Activated naive CD4-positive, alpha-beta T cell treated with anti-CD3 and anti-CD28 coated beads, Interleukin-2, amount 10 ng/mL, durations not matched to agents 7 days and 5 days (primary cell): ENCODE data around the gene FAM81A.
"Not testable (repeated sequence)": the region's sequence is repeated elsewhere in the genome, so short reads cannot be mapped to it uniquely, and the experiment has no call there.

Experiments
- CTCF ChIA-PET: fragments of 350-600 bp; sonication (Branson Sonifier 250); formaldehyde crosslinking; loops from one replicate; lab custom pipeline; 2021; ENCODE audit warnings: antibody characterized with exemption; lab: Charles Lee
- DNase-seq: peaks from one replicate; pipeline ENCODE4 v3.0.0-alpha.2; 2020
- H3K27ac Mint-ChIP-seq: one replicate; pipeline ENCODE4 v1.8.0; 2021; ENCODE audit warnings: mild to moderate bottlenecking, moderate library complexity, mixed read lengths
- H3K27me3 Mint-ChIP-seq: one replicate; pipeline ENCODE4 v1.8.0; 2021; ENCODE audit warnings: mild to moderate bottlenecking, mixed read lengths
- H3K36me3 Mint-ChIP-seq: one replicate; pipeline ENCODE4 v1.8.0; 2021; ENCODE audit warnings: mixed read lengths
- H3K4me1 Mint-ChIP-seq: one replicate; pipeline ENCODE4 v1.8.0; 2021; ENCODE audit warnings: mixed read lengths
- H3K4me3 Mint-ChIP-seq: one replicate; pipeline ENCODE4 v1.8.0; 2021; ENCODE audit warnings: mild to moderate bottlenecking, moderate library complexity, mixed read lengths
- H3K9me3 Mint-ChIP-seq: one replicate; pipeline ENCODE4 v1.8.0; 2021; ENCODE audit warnings: mixed read lengths

FAM81A gene

GRCh38 chr15:59439576-59439975 lies 1.6 kb downstream of the FAM81A start:
- Mint-ChIP-seq H3K4me1 (peaks cover 19% of the 10 kb centered on the region), H3K9me3 (no peaks in the 10 kb centered on the region), H3K36me3 (no peaks in the 10 kb centered on the region), H3K27me3 (peaks cover 79% of the 10 kb centered on the region), H3K27ac (no peak overlapping the region), H3K4me3 (no peak overlapping the region)
- CTCF ChIA-PET: no interaction called here
- DNase-seq: no peak

DNA sequence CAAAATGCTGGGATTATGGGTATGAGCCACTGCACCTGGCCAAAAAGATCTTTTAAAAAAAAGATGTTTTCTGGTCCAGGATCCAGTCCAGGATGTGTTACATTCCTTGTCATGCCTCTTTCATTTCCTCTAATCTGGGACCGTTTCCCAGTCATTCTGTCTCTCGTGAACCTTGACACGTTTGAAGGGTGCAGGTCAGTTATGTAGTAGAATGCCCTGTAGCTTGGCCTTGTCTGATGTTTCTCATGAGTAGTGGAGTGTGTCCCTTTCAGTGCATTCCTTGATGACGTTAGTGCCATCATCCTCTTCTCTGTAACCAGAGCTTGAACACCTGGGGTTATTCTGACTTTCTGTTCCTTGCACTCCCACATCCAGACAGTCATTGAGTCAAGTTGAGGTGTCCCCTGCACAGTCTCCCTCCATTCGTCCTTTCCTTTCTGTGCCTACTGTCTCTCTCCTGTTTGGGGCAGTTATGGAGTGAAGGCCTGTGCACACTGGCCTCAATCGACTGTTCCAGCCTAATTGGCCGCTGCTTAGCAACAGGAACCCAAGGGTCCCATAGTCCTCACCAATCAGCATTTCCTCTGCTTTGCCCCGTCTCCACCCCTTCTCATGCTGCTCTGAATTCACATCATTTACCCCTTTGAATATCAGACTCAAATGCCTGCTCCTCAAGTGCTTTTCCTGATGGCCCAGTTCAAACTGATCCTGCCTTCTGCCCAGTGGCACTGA lies 5.5 kb downstream of the FAM81A start:
- no peaks in the 10 kb centered on the region for H3K9me3 Mint-ChIP-seq
- CTCF ChIA-PET: no interaction called here
- DNase-seq: no peak
- peaks cover 43% of the 10 kb centered on the region for H3K27me3 Mint-ChIP-seq
- no peaks in the 10 kb centered on the region for H3K36me3 Mint-ChIP-seq
- no peak overlapping the region for H3K27ac Mint-ChIP-seq
- peaks cover 17% of the 10 kb centered on the region for H3K4me1 Mint-ChIP-seq
- no peak overlapping the region for H3K4me3 Mint-ChIP-seq

- no peaks in the 10 kb centered on the region for H3K9me3 Mint-ChIP-seq
- peaks cover 14% of the 10 kb centered on the region for H3K4me1 Mint-ChIP-seq
- H3K36me3 Mint-ChIP-seq: no peaks in the 10 kb centered on the region
- H3K27ac Mint-ChIP-seq: no peak overlapping the region
- DNase-seq: no peak
- H3K4me3 Mint-ChIP-seq: no peak overlapping the region
- H3K27me3 Mint-ChIP-seq: peaks cover 35% of the 10 kb centered on the region
- CTCF ChIA-PET: interaction anchor here (0.9 kb wide), 1 partner anchor 23 kb away, joined by 3 read pairs; no protein-coding TSS in a partner anchor
Measured at GRCh38 chr15:59444081-59444835, 6.3 kb downstream of the FAM81A start.

- Mint-ChIP-seq H3K27me3 (peaks cover 27% of the 10 kb centered on the region), H3K36me3 (no peaks in the 10 kb centered on the region), H3K4me1 (peaks cover 14% of the 10 kb centered on the region), H3K27ac (no peak overlapping the region), H3K9me3 (no peaks in the 10 kb centered on the region), H3K4me3 (no peak overlapping the region)
- no peak for DNase-seq
- CTCF ChIA-PET: interaction anchor here (0.9 kb wide), 1 partner anchor 24 kb away, joined by 3 read pairs; no protein-coding TSS in a partner anchor
Measured at GRCh38 chr15:59444980-59445545, 7.1 kb downstream of the FAM81A start.

GRCh38 chr15:59446232-59446957 lies 8.4 kb downstream of the FAM81A start:
- peaks cover 14% of the 10 kb centered on the region for H3K27me3 Mint-ChIP-seq
- no peak for DNase-seq
- H3K4me3 Mint-ChIP-seq: no peak overlapping the region
- H3K4me1 Mint-ChIP-seq: peaks cover 14% of the 10 kb centered on the region
- no peaks in the 10 kb centered on the region for H3K36me3 Mint-ChIP-seq
- no peak overlapping the region for H3K27ac Mint-ChIP-seq
- CTCF ChIA-PET: no interaction called here
- no peaks in the 10 kb centered on the region for H3K9me3 Mint-ChIP-seq

GRCh38 chr15:59447367-59447766 lies 9.4 kb downstream of the FAM81A start:
- no peak overlapping the region for H3K4me3 Mint-ChIP-seq
- CTCF ChIA-PET: no interaction called here
- no peak overlapping the region for H3K27ac Mint-ChIP-seq
- no peaks in the 10 kb centered on the region for H3K9me3 Mint-ChIP-seq
- peaks cover 14% of the 10 kb centered on the region for H3K4me1 Mint-ChIP-seq
- H3K27me3 Mint-ChIP-seq: peaks cover 9% of the 10 kb centered on the region
- no peaks in the 10 kb centered on the region for H3K36me3 Mint-ChIP-seq
- no peak for DNase-seq

DNA sequence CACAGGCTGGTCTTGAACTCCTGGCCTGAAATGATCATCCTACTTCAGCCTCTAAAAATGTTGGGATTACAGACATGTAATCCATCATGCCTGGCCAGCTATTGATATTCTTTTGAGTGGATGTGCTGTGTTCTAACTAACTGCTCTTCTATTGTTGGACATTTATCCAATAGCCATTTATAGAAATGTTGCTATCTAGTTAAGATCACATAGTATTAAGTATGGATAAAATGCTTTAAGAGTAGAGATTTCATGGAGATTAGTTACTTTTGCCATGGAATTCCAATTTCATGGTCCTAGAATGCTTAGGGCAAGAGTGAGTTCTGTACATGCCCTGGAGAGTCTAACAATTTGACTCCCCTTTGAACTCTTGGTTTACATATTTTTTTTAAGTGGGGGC lies 10.9 kb downstream of the FAM81A start:
- DNase-seq: no peak
- H3K4me1 Mint-ChIP-seq: peaks cover 14% of the 10 kb centered on the region
- H3K27ac Mint-ChIP-seq: no peak overlapping the region
- H3K4me3 Mint-ChIP-seq: no peak overlapping the region
- H3K36me3 Mint-ChIP-seq: no peaks in the 10 kb centered on the region
- H3K9me3 Mint-ChIP-seq: no peaks in the 10 kb centered on the region
- peaks cover 9% of the 10 kb centered on the region for H3K27me3 Mint-ChIP-seq
- CTCF ChIA-PET: no interaction called here

DNA sequence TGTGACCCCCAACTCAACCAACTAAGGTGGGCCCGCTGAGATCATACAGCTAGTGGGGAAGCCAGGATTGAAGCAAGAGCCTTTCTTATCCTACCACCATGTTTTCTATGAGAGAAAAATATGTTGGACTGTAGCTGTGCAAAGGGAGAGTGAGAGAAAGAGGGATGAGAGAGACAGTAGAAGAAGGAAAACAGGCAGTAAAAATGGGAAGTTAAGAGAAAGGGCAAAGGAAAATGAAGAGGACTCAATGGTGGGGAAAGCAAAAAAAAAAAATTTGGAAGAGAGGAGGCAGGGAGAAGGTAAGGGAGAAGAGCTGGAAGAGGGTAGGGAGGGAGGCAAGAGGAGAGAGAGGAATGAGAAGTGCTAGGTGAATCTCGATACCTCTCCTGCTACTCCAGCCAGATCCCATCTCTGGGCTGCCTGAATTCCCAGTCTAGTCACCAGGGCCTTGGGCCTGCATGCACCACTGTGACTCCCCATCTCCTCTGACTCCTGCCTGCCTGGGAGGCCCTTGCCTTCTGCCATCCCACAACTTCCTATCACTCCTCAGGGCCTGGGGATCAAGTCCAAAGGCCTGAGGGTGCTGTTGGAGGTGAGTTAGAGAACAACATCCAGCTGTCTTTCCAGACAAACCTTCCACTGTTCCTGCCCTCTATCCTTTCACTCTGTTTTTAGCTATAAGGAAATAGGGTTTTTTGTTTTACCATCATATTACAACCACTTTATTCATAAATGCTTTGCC lies 15.7 kb downstream of the FAM81A start:
- CTCF ChIA-PET: interaction anchor here (0.6 kb wide), 1 partner anchor 277 kb away, joined by 3 read pairs; no protein-coding TSS in a partner anchor
- H3K4me1 Mint-ChIP-seq: no peaks in the 10 kb centered on the region
- no peak overlapping the region for H3K4me3 Mint-ChIP-seq
- DNase-seq: no peak
- H3K27me3 Mint-ChIP-seq: peaks cover 15% of the 10 kb centered on the region
- H3K36me3 Mint-ChIP-seq: no peaks in the 10 kb centered on the region
- H3K9me3 Mint-ChIP-seq: no peaks in the 10 kb centered on the region
- no peak overlapping the region for H3K27ac Mint-ChIP-seq

GRCh38 chr15:59456114-59456513 lies 18.1 kb downstream of the FAM81A start:
- no peaks in the 10 kb centered on the region for H3K9me3 Mint-ChIP-seq
- CTCF ChIA-PET: no interaction called here
- no peak overlapping the region for H3K4me3 Mint-ChIP-seq
- H3K27ac Mint-ChIP-seq: no peak overlapping the region
- no peak for DNase-seq
- no peaks in the 10 kb centered on the region for H3K4me1 Mint-ChIP-seq
- H3K27me3 Mint-ChIP-seq: peaks cover 15% of the 10 kb centered on the region
- H3K36me3 Mint-ChIP-seq: no peaks in the 10 kb centered on the region

GRCh38 chr15:59457103-59457502 lies 19.1 kb downstream of the FAM81A start:
- CTCF ChIA-PET: no interaction called here
- no peaks in the 10 kb centered on the region for H3K4me1 Mint-ChIP-seq
- H3K36me3 Mint-ChIP-seq: no peaks in the 10 kb centered on the region
- H3K9me3 Mint-ChIP-seq: no peaks in the 10 kb centered on the region
- H3K27ac Mint-ChIP-seq: no peak overlapping the region
- DNase-seq: no peak
- H3K27me3 Mint-ChIP-seq: peaks cover 19% of the 10 kb centered on the region
- no peak overlapping the region for H3K4me3 Mint-ChIP-seq

- no peaks in the 10 kb centered on the region for H3K36me3 Mint-ChIP-seq
- peaks cover 10% of the 10 kb centered on the region for H3K27me3 Mint-ChIP-seq
- no peak overlapping the region for H3K27ac Mint-ChIP-seq
- no peak overlapping the region for H3K4me3 Mint-ChIP-seq
- H3K4me1 Mint-ChIP-seq: no peaks in the 10 kb centered on the region
- DNase-seq: no peak
- peaks cover 2% of the 10 kb centered on the region for H3K9me3 Mint-ChIP-seq
- CTCF ChIA-PET: interaction anchor here (0.6 kb wide), 1 partner anchor 1729 kb away, joined by 3 read pairs; no protein-coding TSS in a partner anchor
Measured at GRCh38 chr15:59461521-59461920, 23.5 kb downstream of the FAM81A start.

DNA sequence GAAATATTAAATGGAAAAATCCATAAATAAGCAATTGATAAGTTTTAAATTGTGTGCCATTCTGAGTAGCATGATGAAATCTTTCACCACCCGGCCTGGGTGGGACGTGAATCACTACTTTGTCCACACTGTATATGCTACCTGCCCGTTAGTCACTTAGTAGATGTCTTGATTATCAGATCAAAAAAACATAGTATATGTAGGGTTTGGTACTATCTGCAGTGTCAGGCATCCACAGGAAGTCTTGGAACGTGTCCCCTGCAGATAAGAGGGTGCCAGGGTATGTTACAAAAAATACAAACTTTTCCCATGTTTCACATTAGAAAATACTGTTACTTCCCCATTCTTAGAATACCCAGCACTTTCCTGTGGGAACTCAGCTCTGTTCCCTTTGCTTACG lies 35.2 kb downstream of the FAM81A start:
- Mint-ChIP-seq H3K9me3 (no peaks in the 10 kb centered on the region), H3K27me3 (peaks cover 28% of the 10 kb centered on the region), H3K4me3 (no peak overlapping the region), H3K36me3 (no peaks in the 10 kb centered on the region), H3K4me1 (no peaks in the 10 kb centered on the region), H3K27ac (no peak overlapping the region)
- no peak for DNase-seq
- CTCF ChIA-PET: no interaction called here

- peaks cover 29% of the 10 kb centered on the region for H3K27me3 Mint-ChIP-seq
- CTCF ChIA-PET: interaction anchor here (1.0 kb wide), 1 partner anchor 228 kb away, joined by 3 read pairs; no protein-coding TSS in a partner anchor
- not testable (repeated sequence) for H3K4me3 Mint-ChIP-seq, H3K36me3 Mint-ChIP-seq, H3K4me1 Mint-ChIP-seq, DNase-seq, H3K27ac Mint-ChIP-seq, H3K9me3 Mint-ChIP-seq
Measured at GRCh38 chr15:59475161-59475560, 37.2 kb downstream of the FAM81A start.
